ENCODE data around the gene FOXL2. TPM values are rescaled to one million over a fixed set of nuclear protein-coding genes. Genes with fewer than 3 reads are reported as not detected.

The FOXL2 gene
- total and polyA plus RNA-seq, 9 of the 15 experiments (the other 6 are each of a cell fraction or from before 2014, with no cell fraction given), result 0.27 to 22.1 (median 3.2) TPM

GRCh38 chr3:138914870-138915502 is 32.0 kb downstream of the FOXL2 start (continued):
- TF ChIP-seq SIN3A (IDR thresholded peaks at IDR 0.05; ENCODE audit: borderline replicate concordance in 2 of 2, control insufficient read depth in 1 of 2, low read depth in 2 of 2, low read length in 2 of 2) (no peak), CTBP1 (IDR thresholded peaks at IDR 0.05; ENCODE audit: borderline replicate concordance) (peak; percentile 83), MTA3 (IDR thresholded peaks at IDR 0.05; ENCODE audit: borderline replicate concordance) (peak; percentile 40; the same call in 1 of the 2 replicates), POLR2H (tag; IDR thresholded peaks at IDR 0.05; ENCODE audit: low read depth) (0 out of 2 replicates have a peak, but pooled peaks have one; percentile 7), BMI1 (IDR thresholded peaks at IDR 0.05; ENCODE audit: low read length) (no peak), CREB5 (CRISPR knock-in tag; IDR thresholded peaks at IDR 0.05) (no peak), CBX2 (IDR thresholded peaks at IDR 0.05; ENCODE audit: insufficient read depth, low read length, poor library complexity, severe bottlenecking) (no peak), ZNF584 (CRISPR knock-in tag; IDR thresholded peaks at IDR 0.05; ENCODE audit: low read depth) (peak; percentile 73), ZNF224 (CRISPR knock-in tag; IDR thresholded peaks at IDR 0.05) (no peak), POLR2B (IDR thresholded peaks at IDR 0.05; ENCODE audit: low read depth, partially characterized antibody) (no peak), SMARCC2 (IDR thresholded peaks at IDR 0.05; ENCODE audit: low read depth) (0 out of 2 replicates have a peak, but pooled peaks have one; percentile 50), PHF8 (IDR thresholded peaks at IDR 0.05; ENCODE audit: borderline replicate concordance, low read length) (peak; percentile 25; the same call in 1 of the 2 replicates), ZNF395 (CRISPR knock-in tag; IDR thresholded peaks at IDR 0.05) (no peak), ATF3 (IDR thresholded peaks at IDR 0.05) (peak; percentile 70), ATF3 (CRISPR knock-in tag; conservative IDR thresholded peaks at IDR 0.05) (no peak), ZNF23 (CRISPR knock-in tag; IDR thresholded peaks at IDR 0.05) (no peak), SIX5 (IDR thresholded peaks at IDR 0.05; ENCODE audit: borderline replicate concordance in 1 of 2, insufficient read depth in 1 of 2, low read depth in 1 of 2, low read length in 2 of 2) (no peak), ERF (CRISPR knock-in tag; IDR thresholded peaks at IDR 0.05) (peak; percentile 86; the same call in 1 of the 2 replicates), FOXJ2 (tag; IDR thresholded peaks at IDR 0.05) (0 out of 2 replicates have a peak, but pooled peaks have one; percentile 14), L3MBTL2 (IDR thresholded peaks at IDR 0.05) (peak; percentile 47), ZSCAN32 (CRISPR knock-in tag; IDR thresholded peaks at IDR 0.05) (0 out of 2 replicates have a peak, but pooled peaks have one; percentile 8), TAL1 (IDR thresholded peaks at IDR 0.05) (peak; percentile 44; the same call in 1 of the 2 replicates), ARID1B (IDR thresholded peaks at IDR 0.05) (peak; percentile 83), ZNF431 (CRISPR knock-in tag; IDR thresholded peaks at IDR 0.05) (no peak), CBFB (CRISPR knock-in tag; IDR thresholded peaks at IDR 0.05) (0 out of 2 replicates have a peak, but pooled peaks have one; percentile 6), ADNP (tag; IDR thresholded peaks at IDR 0.05) (no peak)
